IPS DF 6.9 (cell line): ENCODE results near the gene PDZRN4.

Experiments
- DNase-seq: peaks from one replicate; pipeline ENCODE4 v3.0.0-alpha.2; 2013; ENCODE audit warnings: low read depth, low spot score
- H3K27ac ChIP-seq: one replicate; pipeline ENCODE4 v1.5.1; 2013; ENCODE audit warnings: low read length, control low read depth
- H3K27me3 ChIP-seq: 2 replicates; pipeline ENCODE4 v1.6.1; 2013; ENCODE audit warnings: mild to moderate bottlenecking, low read length; ENCODE audit not compliant: control insufficient read depth, insufficient read depth
- H3K36me3 ChIP-seq: 2 replicates; pipeline ENCODE4 v1.6.1; 2013; ENCODE audit warnings: low read length; ENCODE audit not compliant: control insufficient read depth, insufficient read depth
- H3K4me1 ChIP-seq: 2 replicates; pipeline ENCODE4 v1.6.1; 2013; ENCODE audit warnings: low read length; ENCODE audit not compliant: control insufficient read depth, insufficient read depth
- H3K4me3 ChIP-seq: 2 replicates; pipeline ENCODE4 v1.5.1; 2013; ENCODE audit warnings: mild to moderate bottlenecking, low read length
- H3K9me3 ChIP-seq: 2 replicates; pipeline ENCODE4 v1.6.1; 2013; ENCODE audit warnings: low read length, inconsistent platforms; ENCODE audit not compliant: control insufficient read depth, insufficient read depth
- WGBS: extraction: QIAGEN DNeasy Blood & Tissue Kit; methylation state at CpG from one replicate; pipeline ENCODE4 v1.1.7; 2013; ENCODE audit warnings: mixed read lengths, missing lambda C conversion rate; ENCODE audit not compliant: insufficient read length, insufficient coverage; 5-methylcytosine and 5-hydroxymethylcytosine counted together

Gene PDZRN4

DNA sequence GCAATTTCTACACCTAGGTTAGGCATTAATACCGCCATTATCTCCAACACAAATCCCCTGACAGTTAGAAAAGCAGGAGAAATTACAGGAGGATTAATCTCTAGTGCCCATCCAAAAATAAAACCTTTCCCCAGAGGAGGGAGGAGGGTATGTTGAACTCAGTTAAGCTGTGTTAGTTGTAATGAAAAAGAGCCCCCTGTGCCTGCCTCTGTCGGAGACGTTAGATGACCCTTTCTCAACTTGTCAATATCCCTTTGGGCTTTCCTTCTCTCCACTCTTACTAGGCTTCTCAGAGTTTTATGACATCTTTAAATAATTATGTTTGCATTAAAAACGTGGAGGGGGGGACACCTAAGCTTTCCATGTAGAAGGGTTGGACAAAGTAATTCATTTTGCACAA, 278.2 kb downstream of the PDZRN4 start:
- WGBS = no CpG with 5 or more reads among the region's 4 CpGs

DNA sequence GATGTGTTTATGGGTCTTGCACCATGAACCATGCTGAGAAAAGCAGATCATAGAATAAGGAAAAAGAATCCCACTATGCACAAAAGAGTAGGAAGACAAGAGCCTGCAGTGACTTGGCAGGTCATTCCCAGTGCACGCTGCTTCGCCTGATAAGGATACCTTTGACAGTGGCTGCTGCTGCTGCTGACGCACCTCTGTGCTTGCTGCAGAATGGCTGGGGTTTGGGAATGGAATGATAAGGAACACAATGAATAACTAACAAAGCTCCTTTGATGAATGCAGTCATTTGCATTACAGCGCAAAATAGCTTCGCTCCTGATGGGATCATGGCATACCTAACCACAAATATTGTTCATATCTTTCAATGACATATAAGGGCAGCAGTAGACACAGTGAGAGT, 278.7 kb downstream of the PDZRN4 start:
- no peak overlapping the region for H3K27ac ChIP-seq

More for the DNA sequence above, 278.2 kb downstream of the PDZRN4 start:
- Histone ChIP-seq H3K36me3 (no peaks in the 10 kb centered on the region), H3K4me3 (no peak overlapping the region), H3K9me3 (no peaks in the 10 kb centered on the region), H3K27me3 (no peaks in the 10 kb centered on the region), H3K4me1 (no peaks in the 10 kb centered on the region), H3K27ac (no peak overlapping the region)
- no peak for DNase-seq

GRCh38 chr12:41467591-41468325, 279.6 kb downstream of the PDZRN4 start:
- WGBS = no CpG with 5 or more reads among the region's 1 CpG
- H3K4me1 ChIP-seq = no peaks in the 10 kb centered on the region
- H3K27ac ChIP-seq = no peak overlapping the region
- H3K9me3 ChIP-seq = no peaks in the 10 kb centered on the region
- H3K4me3 ChIP-seq = no peak overlapping the region
- H3K36me3 ChIP-seq = no peaks in the 10 kb centered on the region
- DNase-seq = no peak
- no peaks in the 10 kb centered on the region for H3K27me3 ChIP-seq

More for the DNA sequence above, 278.7 kb downstream of the PDZRN4 start:
- H3K36me3 ChIP-seq = no peaks in the 10 kb centered on the region
- no peak overlapping the region for H3K4me3 ChIP-seq
- DNase-seq = no peak
- H3K9me3 ChIP-seq = no peaks in the 10 kb centered on the region
- H3K27me3 ChIP-seq = no peaks in the 10 kb centered on the region
- no peaks in the 10 kb centered on the region for H3K4me1 ChIP-seq
- WGBS = no CpG with 5 or more reads among the region's 5 CpGs

- H3K27ac ChIP-seq = no peak overlapping the region
- 100% methylated on average over 2 of the region's 3 CpGs for WGBS
- H3K9me3 ChIP-seq = no peaks in the 10 kb centered on the region
- H3K36me3 ChIP-seq = no peaks in the 10 kb centered on the region
- no peak for DNase-seq
- no peaks in the 10 kb centered on the region for H3K4me1 ChIP-seq
- H3K4me3 ChIP-seq = no peak overlapping the region
- no peaks in the 10 kb centered on the region for H3K27me3 ChIP-seq
Measured at GRCh38 chr12:41468341-41468740, 280.2 kb downstream of the PDZRN4 start.

DNA sequence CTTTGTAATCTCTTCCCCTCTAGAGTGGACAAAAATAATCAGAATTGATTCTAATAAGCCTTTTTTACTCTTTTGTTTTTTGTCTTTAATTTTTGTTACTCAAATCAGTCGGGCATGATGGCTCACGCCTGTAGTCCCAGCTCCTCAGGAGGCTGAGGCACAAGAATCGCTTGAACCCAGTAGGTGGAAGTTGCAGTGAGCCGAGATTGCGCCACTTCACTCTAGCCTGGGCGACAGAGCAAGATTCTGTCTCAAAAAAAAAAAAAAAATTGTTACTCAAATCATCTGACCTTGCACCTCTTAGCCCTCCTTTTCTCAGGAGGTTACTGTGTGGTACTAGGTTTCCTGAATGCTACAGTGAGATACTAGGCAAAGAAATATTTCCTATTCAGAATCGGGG, 280.6 kb downstream of the PDZRN4 start:
- H3K9me3 ChIP-seq = no peaks in the 10 kb centered on the region
- H3K4me1 ChIP-seq = peaks cover 1% of the 10 kb centered on the region; the same call in 1 of the 2 replicates
- no peak overlapping the region for H3K4me3 ChIP-seq
- H3K36me3 ChIP-seq = no peaks in the 10 kb centered on the region
- DNase-seq = no peak
- no peak overlapping the region for H3K27ac ChIP-seq
- WGBS = no CpG with 5 or more reads among the region's 7 CpGs
- no peaks in the 10 kb centered on the region for H3K27me3 ChIP-seq

GRCh38 chr12:41473441-41473840, 285.3 kb downstream of the PDZRN4 start:
- WGBS = no CpG with 5 or more reads among the region's 1 CpG
- H3K4me1 ChIP-seq = peaks cover 5% of the 10 kb centered on the region; the same call in 1 of the 2 replicates
- H3K4me3 ChIP-seq = no peak overlapping the region
- no peaks in the 10 kb centered on the region for H3K9me3 ChIP-seq
- no peaks in the 10 kb centered on the region for H3K27me3 ChIP-seq
- no peak for DNase-seq
- no peaks in the 10 kb centered on the region for H3K36me3 ChIP-seq
- no peak overlapping the region for H3K27ac ChIP-seq

- DNase-seq = no peak
- no peaks in the 10 kb centered on the region for H3K27me3 ChIP-seq
- H3K4me1 ChIP-seq = peaks cover 5% of the 10 kb centered on the region; the same call in 1 of the 2 replicates
- no peak overlapping the region for H3K27ac ChIP-seq
- no peaks in the 10 kb centered on the region for H3K36me3 ChIP-seq
- no peak overlapping the region for H3K4me3 ChIP-seq
- WGBS = no CpG with 5 or more reads among the region's 1 CpG
- H3K9me3 ChIP-seq = no peaks in the 10 kb centered on the region
Measured at GRCh38 chr12:41474001-41474400, 285.9 kb downstream of the PDZRN4 start.

- no peak for DNase-seq
- no peak overlapping the region for H3K27ac ChIP-seq
- WGBS = no CpG with 5 or more reads among the region's 8 CpGs
Measured at GRCh38 chr12:41476499-41477439, 288.6 kb downstream of the PDZRN4 start.

DNA sequence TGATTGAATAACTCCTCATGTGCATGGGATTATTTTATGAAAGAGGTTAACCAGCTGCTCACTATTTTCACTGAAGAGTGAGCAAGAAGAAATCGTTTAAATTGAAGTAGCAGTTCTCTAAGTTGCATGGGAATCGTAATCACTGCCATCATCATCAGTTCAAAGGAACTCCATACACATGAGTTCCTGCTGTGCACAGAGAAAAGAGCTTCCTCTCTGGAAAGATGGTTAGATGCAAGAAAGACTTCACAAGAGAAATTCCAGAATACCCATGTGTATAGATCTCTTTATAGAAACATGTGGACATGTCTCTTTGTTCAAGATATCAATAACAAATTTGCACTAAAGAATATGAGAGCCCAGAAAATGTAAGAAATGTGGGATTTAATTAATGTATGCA, 291.3 kb downstream of the PDZRN4 start:
- WGBS = no CpG with 5 or more reads among the region's 2 CpGs
- no peaks in the 10 kb centered on the region for H3K27me3 ChIP-seq
- H3K4me1 ChIP-seq = peaks cover 4% of the 10 kb centered on the region; the same call in 1 of the 2 replicates
- no peaks in the 10 kb centered on the region for H3K36me3 ChIP-seq
- no peak for DNase-seq
- no peak overlapping the region for H3K4me3 ChIP-seq
- no peaks in the 10 kb centered on the region for H3K9me3 ChIP-seq
- H3K27ac ChIP-seq = no peak overlapping the region

More at GRCh38 chr12:41476499-41477439, 288.6 kb downstream of the PDZRN4 start:
- Histone ChIP-seq H3K27me3 (no peaks in the 10 kb centered on the region), H3K9me3 (no peaks in the 10 kb centered on the region), H3K4me1 (peaks cover 5% of the 10 kb centered on the region; the same call in 1 of the 2 replicates), H3K36me3 (no peaks in the 10 kb centered on the region), H3K4me3 (no peak overlapping the region)

DNA sequence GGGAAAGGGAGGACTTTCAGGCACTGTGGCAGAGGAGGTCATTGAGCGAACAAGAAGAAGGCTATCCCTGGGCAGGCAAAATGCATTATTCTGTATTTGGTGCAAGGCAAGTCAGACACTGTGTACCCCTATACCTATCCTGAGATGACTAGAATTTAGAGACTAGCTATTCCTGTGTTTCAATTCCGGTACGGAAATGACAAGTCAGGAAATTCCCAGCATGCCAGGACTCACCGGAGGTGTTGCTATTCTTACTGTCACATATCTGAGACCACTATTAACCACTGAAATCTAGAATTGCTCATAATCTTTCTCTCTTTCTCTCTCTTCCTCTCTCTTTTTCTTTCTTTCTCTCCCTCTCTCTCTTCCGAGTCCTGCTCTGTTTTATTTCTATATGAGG, 297.1 kb downstream of the PDZRN4 start:
- Histone ChIP-seq H3K27ac (no peak overlapping the region), H3K4me3 (no peak overlapping the region), H3K36me3 (no peaks in the 10 kb centered on the region), H3K9me3 (no peaks in the 10 kb centered on the region), H3K27me3 (no peaks in the 10 kb centered on the region), H3K4me1 (no peaks in the 10 kb centered on the region)
- WGBS = no CpG with 5 or more reads among the region's 5 CpGs
- no peak for DNase-seq
